PFSK-1 (cell line): ENCODE results near the gene ARHGAP27.

ENCODE experiments used
- FOXP2 ChIP-seq: optimal IDR thresholded peaks from 2 replicates; pipeline ENCODE3; 2011; ENCODE audit warnings: borderline replicate concordance, control low read depth, inconsistent platforms; ENCODE audit not compliant: insufficient read depth; ENCODE audit errors: extremely low read length, extremely low read depth
- POLR2AphosphoS5 ChIP-seq: IDR thresholded peaks from 2 replicates; pipeline ENCODE4 v1.6.1; 2012; ENCODE audit warnings: low read depth, mild to moderate bottlenecking, control low read depth, low read length, moderate library complexity
- SIN3A ChIP-seq: IDR thresholded peaks from 2 replicates; pipeline ENCODE4 v1.6.1; 2012; ENCODE audit warnings: mild to moderate bottlenecking, low read length, moderate library complexity, borderline replicate concordance; ENCODE audit not compliant: insufficient read depth
- TAF1 ChIP-seq: IDR thresholded peaks from 2 replicates; pipeline ENCODE4 v1.6.1; 2012; ENCODE audit warnings: low read length, control low read depth, borderline replicate concordance; ENCODE audit not compliant: insufficient read depth

- TF ChIP-seq FOXP2 = no peak
- no peak for TF ChIP-seq TAF1
- TF ChIP-seq POLR2AphosphoS5 = no peak
- TF ChIP-seq SIN3A = no peak
Observed at GRCh38 chr17:45376171-45377005, 56.3 kb downstream of the ARHGAP27 start.
